Measurements from ENCODE around the gene XRN2.

DNA sequence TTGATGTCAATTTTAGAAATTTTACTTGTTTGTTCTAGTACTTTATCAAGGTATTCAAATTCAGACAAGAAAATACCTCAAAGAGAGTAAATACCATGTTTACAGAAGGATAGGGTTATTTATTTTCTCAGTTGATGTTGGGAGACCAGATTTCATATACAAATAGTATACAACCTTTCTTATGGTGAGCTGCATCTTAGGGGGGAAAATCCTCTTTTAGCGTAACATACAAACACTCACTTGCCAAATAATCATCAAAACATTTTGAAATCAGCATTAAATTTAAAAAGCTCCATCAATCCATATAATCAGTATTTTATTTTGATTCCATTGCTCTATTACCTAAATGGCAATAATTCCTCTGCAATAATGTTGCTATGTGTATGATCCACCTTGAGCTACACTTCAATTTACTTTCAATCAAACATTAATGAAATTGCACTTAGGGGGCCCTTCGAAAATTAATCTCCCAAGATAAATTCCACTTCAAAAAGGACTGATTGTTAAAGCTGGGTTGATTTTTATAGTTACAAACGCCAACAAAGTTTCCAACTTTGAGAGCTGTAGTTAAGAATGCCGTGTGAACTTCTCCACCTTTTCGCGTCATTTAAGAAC lies 92.0 kb downstream of the XRN2 start:
- TF ChIP-seq, protein P1, sequence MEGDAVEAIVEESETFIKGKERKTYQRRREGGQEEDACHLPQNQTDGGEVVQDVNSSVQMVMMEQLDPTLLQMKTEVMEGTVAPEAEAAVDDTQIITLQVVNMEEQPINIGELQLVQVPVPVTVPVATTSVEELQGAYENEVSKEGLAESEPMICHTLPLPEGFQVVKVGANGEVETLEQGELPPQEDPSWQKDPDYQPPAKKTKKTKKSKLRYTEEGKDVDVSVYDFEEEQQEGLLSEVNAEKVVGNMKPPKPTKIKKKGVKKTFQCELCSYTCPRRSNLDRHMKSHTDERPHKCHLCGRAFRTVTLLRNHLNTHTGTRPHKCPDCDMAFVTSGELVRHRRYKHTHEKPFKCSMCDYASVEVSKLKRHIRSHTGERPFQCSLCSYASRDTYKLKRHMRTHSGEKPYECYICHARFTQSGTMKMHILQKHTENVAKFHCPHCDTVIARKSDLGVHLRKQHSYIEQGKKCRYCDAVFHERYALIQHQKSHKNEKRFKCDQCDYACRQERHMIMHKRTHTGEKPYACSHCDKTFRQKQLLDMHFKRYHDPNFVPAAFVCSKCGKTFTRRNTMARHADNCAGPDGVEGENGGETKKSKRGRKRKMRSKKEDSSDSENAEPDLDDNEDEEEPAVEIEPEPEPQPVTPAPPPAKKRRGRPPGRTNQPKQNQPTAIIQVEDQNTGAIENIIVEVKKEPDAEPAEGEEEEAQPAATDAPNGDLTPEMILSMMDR (IDR thresholded peaks at IDR 0.05; ENCODE audit: low read depth, low read length): no peak
- TF ChIP-seq POLR2A (IDR thresholded peaks at IDR 0.05; ENCODE audit: extremely low read depth, insufficient read length): no peak

Measured in NB4 (cell line).